T47D (cell line): ENCODE measurements around the gene TBX1.
"Not testable (repeated sequence)": the region's sequence is repeated elsewhere in the genome, so short reads cannot be mapped to it uniquely, and the experiment has no call there.

Experiments used
- DNase-seq, 2 experiments: peaks; one replicate each; pipeline versions ENCODE4 v3.0.0 to v3.0.0-alpha.2; 2011 to 2012; ENCODE audit warnings: low read depth in 1 of 2, low spot score in 1 of 2
- JUND ChIP-seq: IDR thresholded peaks from 2 replicates; pipeline ENCODE4 v1.6.1; 2012; ENCODE audit warnings: low read depth
- in situ Hi-C: cut with HindIII; loops from 2 replicates; pipeline ENCODE4 v1.10.0; 2016; ENCODE audit warnings: low sequenced_read_pairs, low pct_unique_long_range_greater_than_20kb

TBX1 gene

GRCh38 chr22:19786959-19787848 is 26.6 kb downstream of the TBX1 start:
- in situ Hi-C loops, result no loop called here
- no peak for DNase-seq
- TF ChIP-seq JUND, result no peak

DNA sequence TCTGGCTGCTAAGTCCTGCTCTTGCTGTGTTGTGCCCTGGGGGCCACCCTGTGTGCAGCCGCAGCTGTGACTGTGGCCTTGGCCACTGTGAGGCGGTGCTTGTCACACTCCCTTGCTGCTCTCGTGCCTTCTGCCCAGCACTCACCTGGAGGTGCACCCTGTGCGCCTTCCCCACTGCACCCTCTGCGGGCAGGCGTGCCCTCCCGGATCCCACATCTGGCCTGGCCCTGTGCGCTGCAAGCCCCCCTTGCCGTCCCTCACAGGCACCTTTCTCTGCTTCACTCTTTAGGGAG is 27.2 kb downstream of the TBX1 start:
- no peak for DNase-seq
- no peak for TF ChIP-seq JUND
- in situ Hi-C loops, result no loop called here

DNA sequence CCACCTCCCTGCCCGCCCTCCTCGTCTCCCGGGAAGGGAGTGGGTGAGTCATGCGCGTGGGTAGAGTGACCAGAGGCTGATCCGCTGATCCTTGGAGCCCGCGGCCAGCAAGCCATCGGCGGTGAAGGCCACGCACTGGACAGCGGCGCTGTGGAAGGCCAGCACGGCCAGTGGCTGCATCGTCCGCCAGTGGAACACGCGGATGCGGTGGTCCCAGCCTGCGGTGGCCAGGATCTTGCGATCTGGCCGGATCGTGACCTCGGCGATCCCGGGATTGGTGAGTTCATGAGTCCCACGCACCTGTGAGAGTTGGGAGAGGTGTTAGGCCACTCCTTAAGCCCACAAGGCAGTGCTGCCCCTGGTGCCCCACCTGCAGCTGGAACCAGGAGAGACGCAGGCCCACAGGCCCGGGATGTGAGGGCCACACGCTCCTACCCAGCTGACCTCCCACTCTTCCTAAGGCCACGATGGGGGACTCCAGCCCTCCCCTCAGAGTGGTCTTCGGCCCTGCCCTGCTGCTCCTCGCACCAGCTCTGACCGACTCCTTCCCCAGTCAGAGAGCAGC is 28.2 kb downstream of the TBX1 start:
- TF ChIP-seq JUND, result no peak
- no peak for DNase-seq
- in situ Hi-C loops, result no loop called here

DNA sequence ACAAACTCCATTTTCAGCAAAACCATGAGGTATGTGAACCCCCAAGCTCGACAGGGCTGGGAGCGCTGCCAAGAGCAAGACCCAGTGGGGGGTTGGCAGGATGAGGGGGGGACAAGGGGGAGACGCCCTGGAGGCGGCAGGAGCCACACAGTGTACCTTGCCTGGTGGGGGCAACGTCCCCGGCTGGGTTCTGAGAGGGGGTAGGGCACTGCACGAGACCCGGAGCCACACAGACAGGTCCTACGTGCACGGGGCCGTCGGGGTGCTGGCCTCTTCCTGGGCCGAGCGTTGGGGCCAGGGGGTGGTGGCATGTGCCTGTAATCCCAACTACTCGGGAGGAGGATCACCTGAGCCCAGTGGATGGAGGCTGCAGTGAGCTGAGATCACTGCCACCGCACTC is 28.8 kb downstream of the TBX1 start:
- in situ Hi-C loops, result no loop called here
- DNase-seq, result no peak
- no peak for TF ChIP-seq JUND

DNA sequence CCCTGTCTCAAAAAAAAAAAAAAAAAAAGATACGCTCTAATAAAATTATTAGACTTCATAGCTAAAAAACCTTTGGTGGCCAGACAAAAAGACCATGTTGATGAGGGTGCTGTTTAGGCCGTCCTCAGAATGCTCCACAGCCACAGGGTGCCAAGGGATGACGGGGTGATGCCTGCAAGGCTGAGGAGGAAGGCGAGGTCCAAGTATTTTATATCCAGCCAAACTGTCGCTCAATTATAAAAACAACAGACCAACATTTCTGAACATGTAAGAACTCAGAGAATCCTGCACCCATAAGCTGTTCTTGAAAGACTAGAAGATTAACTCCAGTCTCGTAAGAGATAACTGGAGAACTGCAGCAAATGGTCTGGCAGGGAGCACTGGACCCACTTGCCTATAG is 29.2 kb downstream of the TBX1 start:
- no peak for TF ChIP-seq JUND
- DNase-seq, result no peak
- in situ Hi-C loops, result no loop called here

- TF ChIP-seq JUND, result no peak
- in situ Hi-C loops, result no loop called here
- DNase-seq, result no peak
Observed at GRCh38 chr22:19791243-19791642, 30.7 kb downstream of the TBX1 start.

DNA sequence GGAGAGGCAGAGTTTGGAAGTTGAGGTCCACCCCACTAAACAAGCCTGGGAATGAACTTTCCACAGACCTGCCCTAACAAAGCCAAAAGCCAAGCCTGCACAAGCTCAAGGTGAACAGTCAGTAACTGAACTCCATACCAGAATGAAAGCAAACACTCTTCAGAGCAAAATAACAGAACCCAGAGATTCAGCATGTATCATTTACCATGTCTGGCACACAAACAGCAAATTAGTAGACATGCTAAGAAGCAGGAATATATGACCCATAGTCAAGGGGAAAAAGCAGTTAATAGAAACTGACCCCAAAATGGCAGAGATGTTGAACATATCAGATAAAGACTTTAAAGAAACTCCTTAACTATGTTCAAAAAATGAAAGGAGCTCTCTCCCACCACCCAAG is 31.3 kb downstream of the TBX1 start:
- DNase-seq, result no peak
- TF ChIP-seq JUND, result no peak
- in situ Hi-C loops, result no loop called here

- in situ Hi-C loops, DNase-seq: not testable (repeated sequence)
Observed at GRCh38 chr22:19792383-19792896, 31.9 kb downstream of the TBX1 start.

DNA sequence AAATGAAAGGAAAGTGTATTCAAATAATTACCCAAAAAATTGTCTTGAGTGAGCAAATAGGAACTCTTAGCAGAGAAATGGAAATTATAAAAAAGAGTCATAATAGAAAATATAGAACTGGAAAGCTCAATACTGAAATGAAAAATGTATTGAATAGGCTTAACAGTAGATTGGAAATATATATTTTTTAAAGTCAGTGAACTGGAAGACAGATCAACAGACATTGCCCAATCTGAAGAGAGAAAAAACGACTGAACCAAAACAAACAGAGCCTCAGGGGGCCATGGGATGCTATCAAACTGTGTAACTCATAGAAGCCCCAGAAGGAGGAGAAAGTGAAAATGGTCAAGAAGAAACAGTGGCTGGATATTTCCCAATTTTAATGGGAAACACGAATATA is 32.6 kb downstream of the TBX1 start:
- no peak for TF ChIP-seq JUND
- no peak for DNase-seq
- in situ Hi-C loops, result no loop called here

- no peak for DNase-seq
- in situ Hi-C loops, result no loop called here
- TF ChIP-seq JUND, result no peak
Observed at GRCh38 chr22:19793661-19794310, 33.2 kb downstream of the TBX1 start.

GRCh38 chr22:19795617-19796008 is 35.0 kb downstream of the TBX1 start:
- TF ChIP-seq JUND, result no peak
- in situ Hi-C loops, result no loop called here
- no peak for DNase-seq

DNA sequence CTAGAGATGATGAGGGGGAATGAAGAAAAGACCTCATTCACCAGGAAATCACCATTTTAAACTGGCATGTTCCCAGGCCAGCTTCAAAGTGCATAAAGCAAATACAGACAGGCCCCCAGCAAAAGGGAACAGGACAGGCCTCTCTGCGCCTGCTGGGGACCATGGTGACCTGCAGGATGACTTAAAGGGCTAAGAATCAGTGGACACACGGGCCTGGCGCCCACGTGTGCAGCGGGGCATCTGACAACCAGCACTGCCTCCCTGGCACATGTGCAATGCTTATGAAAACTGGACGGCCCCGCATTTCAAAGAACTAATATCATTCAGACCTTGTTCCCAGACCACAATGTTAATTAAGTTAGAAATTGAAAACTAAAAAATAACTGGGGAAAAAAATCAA is 35.6 kb downstream of the TBX1 start:
- in situ Hi-C loops, result no loop called here
- no peak for DNase-seq
- no peak for TF ChIP-seq JUND
